Thymus (tissue), 2 donors: ENCODE data around the gene ZFHX2. TPM values are rescaled to one million over a fixed set of nuclear protein-coding genes. Genes with fewer than 3 reads are reported as not detected.

Source experiments
- polyA plus RNA-seq: library from polyadenylated mRNA; stranded (reverse); fragments of 200-250 nt; gene quantifications from one replicate; pipeline ENCODE4 v1.2.3, GENCODE V29; 2013
- total RNA-seq: library from RNA; stranded (reverse); fragments of 120-200 nt; gene quantifications from one replicate; pipeline ENCODE4 v1.2.4, GENCODE V29; 2013
- donor health status: healthy.

ZFHX2 gene
- total and polyA plus RNA-seq, 2 donors: 0.24 to 0.48 TPM

Other genes starting within 250 kb of the ZFHX2 start
- gene PPP1R3E, start 248.9 kb downstream of the ZFHX2 start, total RNA-seq: 6.6 TPM
- 43.1 TPM for gene PPP1R3E, start 248.9 kb downstream of the ZFHX2 start, polyA plus RNA-seq
- 5.5 TPM for gene BCL2L2, start 244.9 kb downstream of the ZFHX2 start, total RNA-seq
- gene BCL2L2, start 244.9 kb downstream of the ZFHX2 start, polyA plus RNA-seq: 20.6 TPM
- 96.4 TPM for gene PABPN1, start 230.3 kb downstream of the ZFHX2 start, total RNA-seq
- 164 TPM for gene PABPN1, start 230.3 kb downstream of the ZFHX2 start, polyA plus RNA-seq
- gene SLC22A17, start 198.9 kb downstream of the ZFHX2 start, total RNA-seq: 1.2 TPM
- 6.3 TPM for gene SLC22A17, start 198.9 kb downstream of the ZFHX2 start, polyA plus RNA-seq
- 1.6 TPM for gene EFS, start 186.6 kb downstream of the ZFHX2 start, total RNA-seq
- gene EFS, start 186.6 kb downstream of the ZFHX2 start, polyA plus RNA-seq: 5.2 TPM
- not detected for gene IL25, start 179.0 kb downstream of the ZFHX2 start, total RNA-seq
- gene IL25, start 179.0 kb downstream of the ZFHX2 start, polyA plus RNA-seq: 0.07 TPM
- gene CMTM5, start 174.7 kb downstream of the ZFHX2 start, total RNA-seq: 0.05 TPM
- gene CMTM5, start 174.7 kb downstream of the ZFHX2 start, polyA plus RNA-seq: 0.37 TPM
- gene MYH6, start 143.5 kb downstream of the ZFHX2 start, total RNA-seq: 0.05 TPM
- gene MYH6, start 143.5 kb downstream of the ZFHX2 start, polyA plus RNA-seq: 0.25 TPM
- gene MYH7, start 116.1 kb downstream of the ZFHX2 start, total RNA-seq: 0.09 TPM
- 0.46 TPM for gene MYH7, start 116.1 kb downstream of the ZFHX2 start, polyA plus RNA-seq
- gene NGDN, start 82.1 kb downstream of the ZFHX2 start, total RNA-seq: 66.0 TPM
- 49.6 TPM for gene NGDN, start 82.1 kb downstream of the ZFHX2 start, polyA plus RNA-seq
- 6.7 TPM for gene THTPA, start 4.5 kb upstream of the ZFHX2 start, total RNA-seq
- gene THTPA, start 4.5 kb upstream of the ZFHX2 start, polyA plus RNA-seq: 8.8 TPM
- 55.0 TPM for gene AP1G2, start 16.0 kb upstream of the ZFHX2 start, total RNA-seq
- gene AP1G2, start 16.0 kb upstream of the ZFHX2 start, polyA plus RNA-seq: 313 TPM
- gene JPH4, start 27.0 kb upstream of the ZFHX2 start, total RNA-seq: 0.14 TPM
- 0.59 TPM for gene JPH4, start 27.0 kb upstream of the ZFHX2 start, polyA plus RNA-seq
- gene DHRS2, start 84.6 kb upstream of the ZFHX2 start, total RNA-seq: 0.28 TPM
- 2.1 TPM for gene DHRS2, start 84.6 kb upstream of the ZFHX2 start, polyA plus RNA-seq